HepG2 (cell line): ENCODE measurements around the gene PURB. TPM values are rescaled to one million over a fixed set of nuclear protein-coding genes. Genes with fewer than 3 reads are reported as not detected.

Source experiments
- ATF7 ChIP-seq, 2 experiments: fragments of 450-650 bp in 1 of 2; sonication (generic) in 1 of 2; formaldehyde crosslinking in 1 of 2; IDR thresholded peaks; 2 replicates each; pipeline versions ENCODE4 v1.4.0 to v1.6.1; 2016 to 2020; ENCODE audit warnings: antibody characterized with exemption in 1 of 2, mild to moderate bottlenecking in 1 of 2, missing genetic modification reagents in 1 of 2
- BRCA1 ChIP-seq: sonication (generic); formaldehyde crosslinking; IDR thresholded peaks from 2 replicates; pipeline ENCODE4 v1.4.0; 2020; ENCODE audit warnings: missing genetic modification reagents
- CBX2 ChIP-seq, 2 experiments: fragments of 200-600 bp in 1 of 2; sonication (generic); formaldehyde crosslinking in 1 of 2; IDR thresholded peaks; 2 replicates each; pipeline versions ENCODE4 v1.7.0 to v1.8.1; 2018 to 2022; ENCODE audit warnings: low read depth in 2 of 2, low read length in 1 of 2, mild to moderate bottlenecking in 1 of 2, missing genetic modification reagents in 1 of 2
- CCDC6 ChIP-seq: sonication (generic); formaldehyde crosslinking; IDR thresholded peaks from 2 replicates; pipeline ENCODE4 v1.8.1; 2022; ENCODE audit warnings: mild to moderate bottlenecking, missing genetic modification reagents, moderate library complexity
- CENPX ChIP-seq: sonication (generic); formaldehyde crosslinking; IDR thresholded peaks from 2 replicates; pipeline ENCODE4 v1.9.0; 2021; ENCODE audit warnings: mild to moderate bottlenecking, missing genetic modification reagents, moderate library complexity
- DR1 ChIP-seq: sonication (generic); formaldehyde crosslinking; IDR thresholded peaks from 2 replicates; pipeline ENCODE4 v1.8.0; 2021; ENCODE audit warnings: mild to moderate bottlenecking, missing genetic modification reagents, inconsistent platforms
- ESRRA ChIP-seq: sonication (generic); formaldehyde crosslinking; IDR thresholded peaks from 2 replicates; pipeline ENCODE4 v1.5.1; 2020; ENCODE audit warnings: mild to moderate bottlenecking, low read depth, missing genetic modification reagents
- ETV6 ChIP-seq: sonication (generic); formaldehyde crosslinking; conservative IDR thresholded peaks from 2 replicates; pipeline ENCODE4 v1.4.0; 2020; ENCODE audit warnings: missing genetic modification reagents
- GPN1 ChIP-seq: sonication (generic); formaldehyde crosslinking; IDR thresholded peaks from 2 replicates; pipeline ENCODE4 v1.5.1; 2020; ENCODE audit warnings: missing genetic modification reagents, borderline replicate concordance
- HOXA7 ChIP-seq: sonication (generic); formaldehyde crosslinking; IDR thresholded peaks from 2 replicates; pipeline ENCODE4 v1.8.1; 2022; ENCODE audit warnings: mild to moderate bottlenecking, missing genetic modification reagents, moderate library complexity
- KDM3A ChIP-seq: IDR thresholded peaks from 2 replicates; pipeline ENCODE4 v1.6.1; 2018; ENCODE audit warnings: low read depth, missing compliant biosample characterization
- LBX2 ChIP-seq: sonication (generic); formaldehyde crosslinking; IDR thresholded peaks from 2 replicates; pipeline ENCODE4 v1.5.0; 2020; ENCODE audit warnings: missing genetic modification reagents, mild to moderate bottlenecking, borderline replicate concordance
- MAFK ChIP-seq, 2 experiments: IDR thresholded peaks in 1 of 2; conservative IDR thresholded peaks in 1 of 2; 2 replicates each; pipeline ENCODE4 v1.6.1; 2011; ENCODE audit warnings: improper control_type of control experiment in 2 of 2, low read length in 2 of 2
- PHB2 ChIP-seq: fragments of 450-650 bp; IDR thresholded peaks from 2 replicates; pipeline ENCODE4 v1.6.1; 2018; ENCODE audit not compliant: partially characterized antibody
- PLSCR1 ChIP-seq: sonication (generic); formaldehyde crosslinking; IDR thresholded peaks from 2 replicates; pipeline ENCODE4 v1.5.0; 2020; ENCODE audit warnings: missing genetic modification reagents, mild to moderate bottlenecking, borderline replicate concordance
- RARG ChIP-seq: sonication (generic); formaldehyde crosslinking; IDR thresholded peaks from 2 replicates; pipeline ENCODE4 v1.4.0; 2020; ENCODE audit warnings: low read depth, mild to moderate bottlenecking, missing genetic modification reagents
- SNAPC2 ChIP-seq: sonication (generic); formaldehyde crosslinking; IDR thresholded peaks from 2 replicates; pipeline ENCODE4 v1.8.1; 2022; ENCODE audit warnings: mild to moderate bottlenecking, missing genetic modification reagents
- SSRP1 ChIP-seq: IDR thresholded peaks from 2 replicates; pipeline ENCODE4 v1.6.1; 2016; ENCODE audit warnings: control low read depth
- ZNF337 ChIP-seq: sonication (generic); formaldehyde crosslinking; IDR thresholded peaks from 2 replicates; pipeline ENCODE4 v1.5.1; 2020; ENCODE audit warnings: missing genetic modification reagents, low read depth, mild to moderate bottlenecking, borderline replicate concordance
- ZNF383 ChIP-seq: sonication (generic); formaldehyde crosslinking; IDR thresholded peaks from 2 replicates; pipeline ENCODE4 v1.4.0; 2020; ENCODE audit warnings: missing genetic modification reagents, mild to moderate bottlenecking, borderline replicate concordance
- ZNF589 ChIP-seq: sonication (generic); formaldehyde crosslinking; conservative IDR thresholded peaks from 2 replicates; pipeline ENCODE4 v1.8.0; 2022; ENCODE audit warnings: mild to moderate bottlenecking, moderate library complexity, missing genetic modification reagents
- ZNF605 ChIP-seq: sonication (generic); formaldehyde crosslinking; IDR thresholded peaks from 2 replicates; pipeline ENCODE4 v1.8.0; 2022; ENCODE audit warnings: mild to moderate bottlenecking, missing genetic modification reagents
- ZSCAN12 ChIP-seq: sonication (generic); formaldehyde crosslinking; IDR thresholded peaks from 2 replicates; pipeline ENCODE4 v1.9.0; 2021; ENCODE audit warnings: mild to moderate bottlenecking, missing genetic modification reagents
- ZSCAN25 ChIP-seq: sonication (generic); formaldehyde crosslinking; IDR thresholded peaks from 2 replicates; pipeline ENCODE4 v1.8.0; 2022; ENCODE audit warnings: mild to moderate bottlenecking, missing genetic modification reagents
- polyA plus RNA-seq, 8 experiments: library from polyadenylated mRNA; depleted of rRNA in 3 of 8; stranded (reverse) in 7 of 8; unstranded in 1 of 8; fragments of >200 nt; fragmentation: Illumina TruSeq in 4 of 8; extraction: Trizol in 4 of 8; gene quantifications; 2 replicates each; pipeline versions ENCODE4 v1.2.1 to v1.2.3, GENCODE V29; 2011 to 2016; ENCODE audit warnings: low read depth in 4 of 8, missing spikeins in 1 of 8, mixed read lengths in 1 of 8; ENCODE audit not compliant: insufficient read depth in 1 of 8
- total RNA-seq, 5 experiments: library from RNA; depleted of rRNA; stranded (reverse); fragments of >200 nt; fragmentation: Illumina TruSeq; extraction: Trizol; gene quantifications; 2 replicates each; pipeline ENCODE4 v1.2.3, GENCODE V29; 2016; ENCODE audit warnings: low read depth in 1 of 5
- TF ChIP-seq, protein P1 (sequence below): sonication (generic); formaldehyde crosslinking; IDR thresholded peaks from 2 replicates; pipeline ENCODE4 v1.5.1; 2020; ENCODE audit warnings: missing genetic modification reagents, mild to moderate bottlenecking, borderline replicate concordance

PURB gene
- total and polyA plus RNA-seq, 2 of the 13 experiments (the other 11 are each of a cell fraction or from before 2014, with no cell fraction given) = 2.3 to 4.3 TPM

- TF ChIP-seq ZNF337 (CRISPR knock-in tag) (peak; percentile 60; the same call in 1 of the 2 replicates), DR1 (CRISPR knock-in tag) (peak; percentile 59), ZSCAN25 (CRISPR knock-in tag) (no peak), MAFK (conservative IDR thresholded peaks at IDR 0.05 in 1 of 2, IDR thresholded peaks at IDR 0.05 in 1 of 2; ENCODE audit: low read length in 2 of 2) (0 out of 4 replicates have a peak, but pooled peaks of 1 of the 2 experiments have one; percentile 1), CENPX (no peak), BRCA1 (no peak), KDM3A (CRISPR knock-in tag) (0 out of 2 replicates have a peak, but pooled peaks have one; percentile 31), CCDC6 (peak; percentile 66), LBX2 (CRISPR knock-in tag) (no peak), RARG (CRISPR knock-in tag) (0 out of 2 replicates have a peak, but pooled peaks have one; percentile 37), ETV6 (CRISPR knock-in tag) (peak; percentile 30; the same call in 1 of the 2 replicates), SSRP1 (CRISPR knock-in tag) (no peak), CBX2 (IDR thresholded peaks at IDR 0.05; ENCODE audit: low read depth, low read length) (no peak), CBX2 (CRISPR knock-in tag; IDR thresholded peaks at IDR 0.05; ENCODE audit: low read depth) (0 out of 2 replicates have a peak, but pooled peaks have one; percentile 46), ZSCAN12 (CRISPR knock-in tag) (no peak), PLSCR1 (CRISPR knock-in tag) (no peak), ZNF605 (CRISPR knock-in tag) (no peak; the same call in 1 of the 2 replicates), ZNF383 (CRISPR knock-in tag) (no peak), HOXA7 (CRISPR knock-in tag) (no peak), GPN1 (CRISPR knock-in tag) (no peak; the same call in 1 of the 2 replicates), ESRRA (CRISPR knock-in tag) (no peak), ZNF589 (CRISPR knock-in tag) (peak; percentile 28; the same call in 1 of the 2 replicates), ATF7 (IDR thresholded peaks at IDR 0.05) (peak; percentile 76), ATF7 (CRISPR knock-in tag; IDR thresholded peaks at IDR 0.05) (peak; percentile 90), PHB2 (no peak), SNAPC2 (CRISPR knock-in tag) (peak; percentile 88)
- TF ChIP-seq, protein P1, sequence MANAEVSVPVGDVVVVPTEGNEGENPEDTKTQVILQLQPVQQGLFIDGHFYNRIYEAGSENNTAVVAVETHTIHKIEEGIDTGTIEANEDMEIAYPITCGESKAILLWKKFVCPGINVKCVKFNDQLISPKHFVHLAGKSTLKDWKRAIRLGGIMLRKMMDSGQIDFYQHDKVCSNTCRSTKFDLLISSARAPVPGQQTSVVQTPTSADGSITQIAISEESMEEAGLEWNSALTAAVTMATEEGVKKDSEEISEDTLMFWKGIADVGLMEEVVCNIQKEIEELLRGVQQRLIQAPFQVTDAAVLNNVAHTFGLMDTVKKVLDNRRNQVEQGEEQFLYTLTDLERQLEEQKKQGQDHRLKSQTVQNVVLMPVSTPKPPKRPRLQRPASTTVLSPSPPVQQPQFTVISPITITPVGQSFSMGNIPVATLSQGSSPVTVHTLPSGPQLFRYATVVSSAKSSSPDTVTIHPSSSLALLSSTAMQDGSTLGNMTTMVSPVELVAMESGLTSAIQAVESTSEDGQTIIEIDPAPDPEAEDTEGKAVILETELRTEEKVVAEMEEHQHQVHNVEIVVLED = peak; percentile 96
Measured at GRCh38 chr7:44885394-44886317, at the start of gene PURB (continued).
